Stimulated activated CD4-positive, alpha-beta T cell treated with anti-CD3 and anti-CD28 coated beads, Interleukin-4, amount 100 ng/mL, for 24 hours (primary cell): ENCODE measurements around the gene TBX1.

Experiments
- DNase-seq: peaks from one replicate; pipeline ENCODE4 v3.0.0-alpha.2; 2020

Gene TBX1

DNA sequence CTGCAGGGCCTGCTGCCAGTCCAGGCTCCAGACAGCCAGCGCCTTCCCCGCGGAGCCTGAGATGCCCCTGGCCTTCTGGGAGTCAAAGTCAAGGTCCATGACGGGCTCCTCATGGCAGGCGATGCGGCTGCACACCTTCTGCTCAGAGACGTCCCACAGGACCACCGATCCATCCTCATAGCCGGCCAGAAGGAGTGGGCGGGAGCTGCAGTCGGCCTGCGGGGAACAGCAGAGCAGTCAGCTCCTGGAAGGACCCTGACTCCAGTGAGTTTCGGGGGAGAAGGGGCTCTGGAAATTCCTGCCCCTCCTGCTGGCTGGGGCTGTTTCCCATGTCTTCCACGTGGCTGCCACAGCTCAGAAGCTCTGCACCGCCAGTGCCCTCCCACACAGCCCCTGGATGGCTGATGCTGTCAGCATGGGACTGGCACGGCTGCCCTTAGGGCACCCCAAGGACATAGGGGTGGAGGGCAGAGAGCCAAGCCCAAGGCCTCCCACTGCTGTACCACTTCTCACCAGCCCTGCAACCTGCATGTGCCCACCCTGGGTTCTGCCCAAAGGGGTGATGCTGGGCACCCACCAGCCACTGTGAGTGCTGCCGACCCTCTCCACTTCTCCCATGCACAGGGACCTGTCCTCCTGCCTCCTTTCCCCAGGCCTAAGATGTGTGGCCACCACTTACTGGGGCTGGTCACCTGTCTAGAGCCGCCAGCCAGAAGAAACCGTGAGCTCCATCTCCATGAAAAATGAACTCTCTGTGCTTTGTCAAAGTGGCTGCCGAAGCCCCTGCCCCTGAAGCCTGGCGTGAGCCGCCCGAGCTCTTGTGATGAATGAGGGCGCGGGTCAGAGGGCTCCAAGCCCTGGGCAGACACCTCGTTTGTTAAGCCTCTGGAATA lies 41.7 kb downstream of the TBX1 start:
- no peak for DNase-seq

DNA sequence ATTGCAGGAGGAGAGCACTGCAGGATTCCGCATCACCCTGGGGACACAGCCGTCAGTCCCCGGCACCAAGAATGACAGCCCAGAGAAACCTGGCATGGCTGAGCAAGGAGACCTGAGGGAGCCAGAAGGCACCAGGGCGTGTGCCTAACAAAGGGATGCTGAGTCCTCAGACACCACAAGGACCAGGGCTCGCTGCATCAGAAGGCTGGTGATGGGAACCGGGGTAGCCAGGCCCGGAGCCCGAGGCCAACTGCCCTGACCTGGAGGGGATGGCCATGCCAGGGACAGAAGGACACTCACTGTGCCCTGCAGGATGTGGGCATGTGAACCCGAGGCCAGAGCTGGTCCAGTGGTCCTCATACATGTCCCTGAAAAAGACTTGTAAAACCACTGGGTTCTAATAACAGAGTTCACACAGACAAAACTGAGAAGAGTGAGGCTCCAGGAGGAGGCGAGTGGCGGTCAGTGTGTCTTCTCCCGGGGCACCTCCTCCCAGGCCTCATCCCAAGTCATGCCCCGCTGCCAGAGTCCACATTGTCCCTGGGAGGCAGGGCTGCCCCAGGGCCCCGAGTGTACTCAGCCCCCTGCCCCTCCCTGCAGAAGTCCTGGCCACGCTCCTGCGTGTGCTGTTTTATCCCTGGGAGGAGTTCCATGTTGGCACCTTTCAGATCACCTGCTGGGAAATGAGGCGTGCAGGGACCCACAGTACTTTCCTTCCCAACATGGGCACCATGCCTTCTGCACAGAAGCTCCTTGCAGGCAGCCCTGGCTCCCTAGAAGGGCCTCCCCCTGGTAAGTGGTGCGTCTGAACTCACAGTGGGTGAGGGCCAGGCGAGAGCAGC lies 42.5 kb downstream of the TBX1 start:
- DNase-seq: no peak

DNA sequence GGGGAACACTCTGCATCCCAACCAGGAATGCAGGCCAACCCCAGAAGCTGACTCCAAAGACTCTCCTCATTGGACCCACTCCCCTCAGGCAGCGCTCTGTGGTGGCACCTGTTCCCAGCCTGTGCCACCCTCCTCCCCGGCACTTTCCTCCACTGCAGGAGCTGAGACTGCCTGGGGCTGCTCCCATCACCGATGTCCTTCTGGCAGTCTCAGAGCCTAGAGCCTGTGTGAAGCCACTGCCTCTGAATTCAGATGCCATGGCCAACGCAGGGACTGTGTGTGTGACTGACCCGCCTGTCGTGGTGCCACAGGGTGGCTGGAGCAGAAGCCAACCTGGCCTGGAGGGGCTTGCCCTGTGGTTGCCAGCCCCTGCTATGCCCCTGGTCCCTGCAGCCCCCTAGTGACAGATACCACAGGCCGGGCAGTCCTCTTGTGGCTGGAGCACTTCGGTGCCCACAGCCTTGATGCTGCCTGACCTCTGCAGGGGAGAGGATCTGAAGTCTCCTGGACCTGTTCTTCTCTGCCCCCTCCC lies 43.2 kb downstream of the TBX1 start:
- DNase-seq: no peak

DNA sequence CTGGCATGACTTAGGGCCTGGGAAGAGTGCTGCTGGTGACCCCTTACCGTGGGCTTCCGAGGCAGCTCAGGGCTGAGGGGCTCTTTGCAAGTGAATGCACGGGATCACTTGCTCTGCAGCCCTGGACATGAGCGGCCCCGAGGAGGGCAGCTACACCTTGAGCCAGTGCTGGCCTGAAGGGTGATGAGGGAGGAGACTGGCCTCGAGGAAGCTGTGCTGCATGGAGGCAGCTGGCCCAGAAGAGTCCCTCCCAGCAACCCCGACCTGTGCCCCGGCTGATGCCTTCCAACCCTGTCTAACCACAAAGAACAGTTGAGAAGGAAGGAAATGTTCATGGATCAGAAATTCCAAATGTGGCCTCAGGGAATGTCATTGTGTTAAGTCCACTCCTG lies 45.2 kb downstream of the TBX1 start:
- DNase-seq: no peak

GRCh38 chr22:19806213-19807160 lies 45.9 kb downstream of the TBX1 start:
- no peak for DNase-seq

DNA sequence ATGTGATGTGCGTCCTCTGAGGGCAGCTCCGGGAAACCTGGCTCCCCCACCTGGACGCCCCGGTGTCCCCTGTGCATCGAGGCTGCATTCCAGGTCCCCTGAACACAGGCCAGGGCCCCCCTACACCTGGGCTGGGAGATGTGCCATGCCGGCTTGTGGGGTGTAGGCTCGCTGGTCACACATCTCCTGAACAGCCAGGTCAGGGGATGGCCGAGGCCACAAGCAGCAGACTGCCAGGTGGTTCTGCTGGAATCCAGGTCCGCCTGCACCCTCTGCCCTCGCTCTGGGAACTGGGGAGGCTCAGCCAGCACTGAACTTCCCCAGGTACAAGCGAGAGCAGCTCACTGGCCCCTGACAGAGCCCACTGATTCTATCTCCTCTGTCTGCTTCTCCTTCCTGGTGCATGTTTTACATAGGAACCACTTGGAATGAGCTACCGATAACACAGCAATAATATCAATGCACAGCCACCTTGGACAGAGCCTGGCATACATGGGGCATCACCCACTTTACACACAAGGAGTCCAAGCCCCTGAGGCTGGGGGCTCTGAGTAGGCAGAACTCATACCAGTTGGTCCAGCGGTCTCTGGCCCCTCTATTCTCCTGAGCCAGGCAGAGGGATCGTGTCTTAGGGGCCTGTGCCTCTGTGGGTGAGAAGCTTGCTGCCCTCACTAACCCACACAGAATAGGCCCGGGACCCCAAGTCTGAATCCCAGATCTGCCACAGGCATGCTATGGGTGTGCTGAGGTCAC lies 46.8 kb downstream of the TBX1 start:
- DNase-seq: no peak

GRCh38 chr22:19807914-19808872 lies 47.6 kb downstream of the TBX1 start:
- no peak for DNase-seq

- no peak for DNase-seq
Observed at GRCh38 chr22:19808873-19809478, 48.4 kb downstream of the TBX1 start.

DNA sequence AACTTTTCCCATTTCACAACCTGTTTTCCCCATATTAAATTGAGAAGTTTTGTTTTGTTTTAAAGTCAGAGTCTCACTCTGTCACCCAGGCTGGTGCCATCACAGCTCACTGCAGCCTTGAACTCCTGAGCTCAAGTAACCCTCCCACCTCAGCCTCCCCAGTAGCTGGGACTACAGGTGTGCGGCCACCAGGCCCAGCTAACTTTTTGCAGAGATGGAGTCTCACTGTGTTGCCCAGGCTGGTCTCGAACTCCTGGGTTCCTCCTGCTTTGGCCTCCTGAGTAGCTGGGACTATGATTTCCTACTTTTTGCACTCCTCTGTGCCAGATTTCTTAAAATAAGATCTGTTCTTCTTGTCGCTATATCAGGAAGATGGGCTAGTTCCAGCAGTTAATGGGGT lies 49.2 kb downstream of the TBX1 start:
- no peak for DNase-seq

- DNase-seq: no peak
Observed at GRCh38 chr22:19810381-19811201, 50.0 kb downstream of the TBX1 start.

GRCh38 chr22:19811211-19811621 lies 50.6 kb downstream of the TBX1 start:
- no peak for DNase-seq

GRCh38 chr22:19811811-19812771 lies 51.5 kb downstream of the TBX1 start:
- no peak for DNase-seq

- DNase-seq: no peak
Observed at GRCh38 chr22:19812910-19813309, 52.3 kb downstream of the TBX1 start.

DNA sequence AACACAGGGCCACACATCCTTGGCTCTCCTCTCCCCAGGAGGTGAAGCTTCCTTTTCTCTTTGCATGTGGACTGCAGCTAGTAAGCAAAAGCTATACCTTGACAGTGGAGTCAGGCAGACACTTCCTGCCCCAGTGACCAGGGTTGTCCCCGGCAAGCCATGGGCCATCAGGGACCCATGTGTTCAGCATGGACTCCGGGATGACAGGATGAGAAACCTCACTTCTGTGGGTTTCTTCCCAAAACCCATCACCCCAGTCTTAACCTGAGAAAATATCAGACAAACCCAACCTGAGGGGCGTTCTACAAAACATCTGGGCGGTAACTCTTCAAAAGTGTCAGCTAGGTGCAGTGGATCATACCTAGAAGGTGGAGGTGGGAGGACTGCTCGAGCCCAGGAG lies 53.9 kb downstream of the TBX1 start:
- DNase-seq: no peak

GRCh38 chr22:19815093-19815822 lies 54.7 kb downstream of the TBX1 start:
- no peak for DNase-seq

DNA sequence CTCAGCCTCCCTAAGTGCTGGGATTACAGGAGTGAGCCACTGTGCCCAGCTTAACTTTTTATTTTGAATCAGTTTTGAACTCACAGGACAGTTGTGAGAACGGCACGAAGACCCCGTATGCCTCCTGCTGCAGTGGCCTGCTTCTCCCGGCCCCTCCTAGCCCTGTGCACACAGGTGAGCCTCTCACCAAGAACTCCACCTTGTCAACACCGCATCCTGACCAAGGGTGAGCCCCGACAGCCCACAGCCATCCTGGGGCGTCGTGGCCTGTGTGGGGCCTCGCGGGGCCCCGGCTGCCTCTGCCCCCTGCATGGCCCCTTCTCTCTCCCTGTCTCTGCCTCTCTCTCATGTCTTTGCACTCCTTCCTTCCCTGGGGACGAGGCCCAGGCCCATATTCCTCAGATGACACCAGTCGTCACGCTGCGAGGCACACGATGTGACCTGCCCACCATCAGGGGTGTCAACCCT lies 55.3 kb downstream of the TBX1 start:
- DNase-seq: no peak
